Activated naive CD4-positive, alpha-beta T cell (primary cell): Measurements from ENCODE around the gene SPDYE16.
"Not testable (repeated sequence)": the region's sequence is repeated elsewhere in the genome, so short reads cannot be mapped to it uniquely, and the experiment has no call there.

Experiments used
- DNase-seq, 4 experiments: peaks; one replicate each; lab custom pipeline; 2025; lab: John Stamatoyannopoulos, UW

The SPDYE16 gene, protein sequence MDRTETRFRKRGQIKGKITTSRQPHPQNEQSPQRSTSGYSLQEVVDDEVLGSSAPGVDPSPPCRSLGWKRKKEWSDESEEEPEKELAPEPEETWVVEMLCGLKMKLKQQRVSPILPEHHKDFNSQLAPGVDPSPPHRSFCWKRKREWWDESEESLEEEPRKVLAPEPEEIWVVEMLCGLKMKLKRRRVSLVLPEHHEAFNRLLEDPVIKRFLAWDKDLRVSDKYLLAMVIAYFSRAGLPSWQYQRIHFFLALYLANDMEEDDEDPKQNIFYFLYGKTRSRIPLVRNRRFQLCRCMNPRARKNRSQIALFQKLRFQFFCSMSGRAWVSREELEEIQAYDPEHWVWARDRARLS

DNA sequence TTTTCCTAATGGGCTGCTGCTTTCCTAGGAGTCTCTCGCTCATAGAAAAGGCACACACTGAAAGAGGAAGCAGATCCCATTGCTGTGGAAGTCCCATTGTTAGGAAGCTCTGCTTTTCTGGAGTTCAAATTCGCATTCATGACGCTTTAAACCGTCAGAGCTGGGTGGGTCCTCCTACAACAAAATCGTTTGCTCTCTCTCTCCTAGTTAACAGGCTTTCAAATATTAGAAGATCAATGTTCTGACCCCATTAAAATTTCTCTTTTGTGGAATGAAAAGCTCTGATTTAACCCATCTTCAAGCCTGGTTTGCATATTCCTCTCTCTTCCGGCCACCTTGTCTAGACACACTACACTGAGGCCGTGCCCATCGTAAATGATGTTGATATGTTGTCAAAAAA, at the start of gene SPDYE16:
SPDYE16 (minus strand) TSS at position 101 of the 400 bp plus-strand sequence. CDS start 1,838 bp downstream, outside the sequence.
- DNase-seq: not testable (repeated sequence)

DNA sequence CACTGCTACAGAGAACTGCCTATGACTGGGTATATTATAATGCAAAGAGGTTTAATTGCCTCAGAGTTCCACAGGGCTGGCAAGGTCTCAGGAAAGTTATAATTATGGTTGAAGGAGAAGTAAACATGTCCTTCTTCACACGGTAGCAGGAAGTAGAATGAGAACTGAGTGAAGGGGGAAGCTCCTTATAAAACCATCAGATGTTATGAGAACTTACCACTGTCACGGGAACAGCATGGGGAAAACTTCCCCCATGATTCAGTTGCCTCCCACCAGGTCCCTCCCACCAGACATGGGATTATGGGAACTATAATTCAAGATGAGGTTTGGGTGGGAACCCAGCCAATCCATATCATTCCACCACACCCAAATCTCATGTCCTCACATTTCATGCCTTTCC, 49.6 kb upstream of the SPDYE16 start:
- not testable (repeated sequence) for DNase-seq

DNA sequence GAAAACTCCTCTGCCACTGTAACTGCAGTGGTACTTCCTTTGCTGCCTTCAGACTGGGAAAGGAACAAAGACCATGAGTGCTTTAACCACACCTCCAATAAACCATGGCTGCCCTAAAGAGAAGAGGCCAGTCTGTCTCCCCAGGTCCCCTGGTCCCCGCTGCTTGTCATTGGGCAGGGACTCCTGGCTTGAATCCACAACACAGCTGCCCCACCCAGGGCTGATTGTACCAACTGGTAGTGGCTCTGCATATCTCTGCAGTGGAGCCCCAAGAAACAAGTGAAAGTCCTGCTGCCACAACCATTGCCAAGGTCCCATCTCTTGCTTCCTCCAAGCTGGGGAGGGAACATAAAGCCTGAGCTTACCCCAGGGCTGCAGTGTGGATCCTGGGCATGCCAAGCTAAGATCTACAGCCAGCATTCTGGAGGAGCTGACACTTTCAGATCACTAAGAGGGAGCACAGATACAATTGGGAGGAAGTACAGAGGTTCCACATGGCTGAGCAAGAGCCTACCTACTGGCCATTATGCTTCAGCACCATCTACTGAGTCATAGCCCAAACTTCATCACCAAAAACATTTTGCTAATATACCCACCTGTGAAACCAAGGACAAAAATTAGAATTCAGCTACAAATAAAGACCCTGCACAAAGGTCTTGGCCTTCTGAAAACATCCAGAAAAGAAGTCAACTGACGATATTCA, 48.7 kb upstream of the SPDYE16 start:
- not testable (repeated sequence) for DNase-seq

DNA sequence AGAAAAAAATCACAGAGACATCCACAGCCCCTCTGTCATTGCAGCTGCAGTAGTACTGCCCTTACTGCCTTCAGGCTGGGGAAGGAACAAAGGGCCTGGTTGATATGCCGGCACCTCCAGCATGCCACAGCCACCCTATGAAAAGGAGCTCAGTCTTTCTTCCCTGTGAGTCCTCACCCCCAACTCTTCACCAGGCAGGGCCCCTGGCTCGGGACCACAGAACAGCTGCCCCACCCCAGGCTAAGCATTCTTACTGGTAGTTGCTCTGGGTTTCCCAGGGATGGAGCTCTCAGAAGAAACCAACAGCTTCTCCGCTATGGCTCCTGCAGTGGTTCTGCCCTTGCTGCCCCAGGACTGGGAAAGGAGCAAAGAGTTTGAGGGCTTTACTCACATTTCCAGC, 47.9 kb upstream of the SPDYE16 start:
- not testable (repeated sequence) for DNase-seq

DNA sequence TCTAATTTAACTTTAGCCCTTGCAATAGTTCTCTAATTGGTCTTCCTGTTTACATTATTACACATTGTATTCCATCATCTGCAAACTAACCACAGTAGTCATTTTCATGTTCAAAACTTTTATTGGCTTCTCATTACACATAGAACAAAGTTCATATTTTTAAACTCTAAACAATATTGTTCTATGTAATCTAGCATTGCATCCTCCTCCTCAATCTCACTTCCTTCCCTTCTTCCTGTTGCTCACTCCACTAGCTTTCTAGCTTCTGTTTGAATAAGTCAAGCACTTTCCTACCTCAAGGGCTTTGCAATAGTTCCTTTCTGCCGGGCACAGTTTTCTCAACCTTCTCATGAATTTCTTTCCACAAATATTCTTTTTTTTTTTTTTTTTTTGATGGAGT, 45.5 kb upstream of the SPDYE16 start:
- not testable (repeated sequence) for DNase-seq

DNA sequence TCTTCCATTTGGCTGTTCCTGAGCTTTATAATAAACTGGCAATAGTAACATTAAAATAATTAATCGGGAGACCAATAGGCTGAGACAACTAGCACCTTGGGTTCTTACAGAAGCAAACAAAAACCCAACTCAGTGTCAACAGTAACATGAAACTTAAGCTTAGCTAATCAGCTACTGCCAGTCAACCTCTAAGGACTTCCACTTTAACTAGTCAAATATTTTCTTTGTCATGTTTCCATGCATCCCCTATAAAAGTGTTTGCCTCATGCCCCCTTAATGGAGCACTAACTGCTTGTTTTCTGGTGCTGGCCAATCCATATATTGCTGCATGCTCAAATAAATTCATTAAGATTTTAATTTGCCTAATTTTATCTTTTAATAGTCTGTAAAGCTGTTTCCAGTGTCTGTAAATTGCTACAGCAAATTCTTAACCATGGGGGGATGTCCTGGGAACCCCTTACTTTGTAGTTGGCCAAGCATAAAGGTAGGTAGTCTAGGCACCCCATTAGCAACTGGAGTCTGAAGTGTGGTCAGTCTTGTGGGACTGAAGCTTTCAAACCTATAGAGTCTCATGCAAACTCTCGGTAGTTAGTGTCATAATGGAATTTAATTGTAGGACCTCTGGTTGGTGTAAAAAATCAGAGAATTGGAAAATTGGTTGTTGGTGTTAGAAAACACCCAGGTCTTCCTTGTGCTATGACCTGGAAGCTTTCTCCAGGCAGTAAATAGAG, 43.7 kb upstream of the SPDYE16 start:
- DNase-seq: not testable (repeated sequence)

DNA sequence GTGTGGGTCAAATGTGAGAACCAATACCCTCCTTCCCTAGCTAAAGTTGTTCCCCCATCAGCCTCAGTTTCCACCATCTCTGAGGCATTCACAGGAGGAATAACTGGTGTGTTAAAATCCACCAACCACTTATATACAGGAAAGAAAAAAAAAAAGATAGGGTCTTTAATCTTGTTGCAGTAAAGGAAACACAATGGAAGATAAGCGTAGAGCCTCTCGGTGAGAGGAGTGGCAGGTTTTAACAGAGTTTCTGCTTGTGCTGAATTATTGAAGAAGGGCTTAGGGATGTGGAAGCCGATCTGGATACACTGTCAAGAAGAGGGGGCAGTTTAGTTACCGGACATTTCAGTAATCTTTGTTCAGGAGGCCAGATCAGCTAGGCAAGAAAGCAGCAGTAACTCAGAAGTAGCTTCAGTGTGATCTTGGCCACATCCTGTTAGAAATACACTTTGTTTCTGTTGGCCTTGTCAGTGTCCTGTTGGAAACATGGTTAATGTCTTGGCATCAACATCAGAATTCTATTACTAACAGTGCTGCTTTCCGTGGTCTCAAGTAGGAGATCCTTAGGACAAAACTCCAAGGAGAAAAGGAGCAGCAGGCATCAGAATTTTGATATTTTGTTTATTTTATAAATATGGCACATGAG, 40.7 kb upstream of the SPDYE16 start:
- not testable (repeated sequence) for DNase-seq

DNA sequence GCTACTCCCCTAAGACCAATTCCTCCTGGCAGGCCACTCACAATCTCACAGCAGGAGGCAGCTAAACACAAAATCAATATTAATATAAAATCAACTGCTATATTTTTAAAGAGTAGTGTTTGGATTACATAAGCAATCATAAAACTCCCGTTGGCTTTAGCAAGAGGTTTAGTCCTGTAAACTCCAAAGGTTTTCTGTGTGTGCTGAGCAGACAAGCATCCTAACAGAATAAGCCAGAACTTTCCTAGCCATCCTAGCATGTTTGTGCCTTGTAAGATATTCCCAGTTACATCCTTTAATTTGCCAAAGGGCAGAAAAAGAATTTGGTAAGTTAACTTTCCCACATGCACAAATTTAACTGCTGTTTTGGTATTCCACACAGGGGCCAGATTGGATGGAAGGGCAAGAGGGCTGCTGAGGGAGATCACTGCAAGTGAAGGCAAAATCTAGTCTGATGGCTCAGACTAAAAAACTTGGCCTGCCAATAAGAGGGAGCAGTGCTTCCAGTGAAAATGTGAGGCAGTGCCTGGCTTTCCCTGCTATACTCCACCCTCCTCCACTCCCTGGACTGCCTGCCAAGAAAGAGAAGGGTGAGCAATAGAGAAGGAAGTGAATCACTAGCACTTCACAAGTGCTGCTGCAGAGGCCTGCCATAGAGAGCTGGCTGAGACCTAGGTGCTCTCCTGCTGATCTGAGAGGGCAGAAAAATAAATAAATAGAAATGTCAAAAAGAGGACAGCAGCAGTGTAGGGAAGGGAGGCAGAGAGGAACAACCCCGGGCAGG, 39.9 kb upstream of the SPDYE16 start:
- DNase-seq: not testable (repeated sequence)

DNA sequence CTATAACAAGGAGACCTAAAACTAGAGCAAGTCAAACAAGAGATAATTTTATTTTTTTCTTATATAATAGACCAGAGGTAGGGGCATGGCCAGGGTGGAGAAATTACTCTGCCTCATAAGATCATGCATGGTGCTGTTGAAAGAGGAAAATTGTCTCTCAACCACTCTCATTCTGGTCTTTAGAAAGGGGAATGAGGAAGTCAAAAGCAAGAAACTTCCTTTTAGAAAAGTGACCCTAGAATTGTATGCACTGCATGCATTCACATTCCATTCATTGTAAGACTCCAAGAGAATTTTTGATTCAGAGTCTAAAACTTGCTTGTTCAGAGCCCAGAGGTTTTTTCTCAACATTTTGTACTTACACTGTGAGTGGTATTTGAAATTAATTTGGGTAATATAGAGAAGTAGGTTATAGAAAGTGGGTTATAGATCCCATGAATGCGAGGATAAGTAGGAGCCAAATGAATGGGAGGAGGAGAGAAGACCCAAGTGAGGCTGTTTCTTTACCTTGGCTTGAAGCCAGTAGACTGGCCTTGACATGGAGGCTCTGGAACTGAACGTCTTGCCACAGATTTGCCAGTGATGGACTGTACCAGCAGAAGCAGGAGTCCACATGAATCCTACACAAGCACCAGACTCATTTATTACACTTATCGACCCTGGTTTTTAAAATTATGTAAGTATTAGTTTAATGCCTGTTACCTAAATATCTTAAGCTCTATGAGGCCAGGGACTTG, 33.0 kb upstream of the SPDYE16 start:
- DNase-seq: not testable (repeated sequence)

DNA sequence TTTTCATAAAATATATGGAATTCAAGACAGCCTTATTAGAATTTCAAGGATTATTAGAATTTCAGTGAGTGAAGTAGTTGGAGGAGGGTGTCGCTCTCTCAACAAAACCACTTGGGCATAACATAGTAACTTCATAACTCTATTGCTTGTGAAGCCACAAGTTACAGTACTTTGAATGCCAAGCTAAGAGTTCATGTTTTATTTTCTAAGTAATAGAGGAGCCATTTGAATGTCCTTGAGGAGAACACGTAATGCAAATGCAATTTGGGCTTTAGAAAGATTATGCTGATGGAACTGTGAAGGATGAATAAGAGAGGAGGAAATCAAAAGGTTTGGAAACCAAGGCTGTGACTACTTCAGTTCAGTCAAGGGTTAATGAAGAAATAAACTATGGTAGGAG, 32.3 kb upstream of the SPDYE16 start:
- DNase-seq: not testable (repeated sequence)

DNA sequence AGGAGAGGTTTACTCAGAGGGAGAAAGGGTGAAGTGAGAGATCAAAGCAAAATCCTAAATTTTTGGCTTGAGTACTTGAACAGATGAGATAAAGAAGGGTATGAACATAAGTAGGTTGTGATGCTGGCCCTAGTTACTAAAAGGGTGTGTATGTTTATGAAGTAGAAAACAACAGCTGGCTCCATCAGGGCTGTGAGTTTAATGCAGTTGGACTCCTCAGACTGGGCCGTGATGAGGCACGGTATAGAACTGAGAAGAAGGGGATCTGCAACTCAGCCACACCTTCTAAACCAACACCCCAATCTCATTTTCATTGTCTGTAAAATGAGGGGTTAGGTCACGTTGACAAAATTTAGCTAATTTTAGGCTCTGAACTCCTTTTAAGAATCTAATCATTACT, 29.2 kb upstream of the SPDYE16 start:
- not testable (repeated sequence) for DNase-seq

DNA sequence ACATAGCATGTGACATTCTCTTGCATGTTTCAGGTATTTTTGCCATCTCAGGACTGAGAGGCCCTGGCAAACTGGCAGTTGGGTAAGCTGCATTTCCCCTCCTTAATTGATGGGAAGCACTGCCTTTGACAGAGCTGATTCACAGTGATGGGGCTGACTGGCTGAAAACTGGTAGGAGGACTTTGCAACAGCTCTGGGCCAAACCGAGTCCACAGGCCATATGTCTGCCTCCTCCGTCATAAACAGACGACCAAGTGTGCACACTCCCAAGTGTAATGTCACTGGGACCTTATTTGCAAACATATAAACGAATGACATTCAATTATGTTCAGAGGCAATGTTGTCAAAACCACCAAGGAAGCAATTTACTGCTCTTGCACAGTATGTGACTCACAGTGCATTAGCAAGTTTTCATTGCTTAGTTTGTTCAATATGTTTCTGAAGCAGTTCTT, 27.3 kb upstream of the SPDYE16 start:
- DNase-seq: not testable (repeated sequence)

DNA sequence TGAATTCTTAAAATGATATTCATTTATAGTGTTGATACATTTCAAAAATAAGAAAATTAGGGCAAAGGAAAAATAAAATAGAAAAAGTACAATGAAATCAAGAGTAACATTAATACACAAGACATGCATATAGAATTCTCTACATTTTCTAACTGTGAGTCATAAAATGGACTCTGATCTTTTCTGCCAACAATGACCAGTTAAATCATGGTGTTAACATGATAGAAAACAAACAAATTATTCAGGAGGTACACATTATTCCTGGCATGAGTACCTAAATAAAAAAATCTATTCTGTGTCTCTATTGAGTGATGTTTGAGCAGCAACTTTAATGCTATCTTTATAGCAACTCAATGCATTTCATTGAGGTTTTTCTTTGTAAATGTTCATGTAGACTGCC, 25.6 kb upstream of the SPDYE16 start:
- DNase-seq: not testable (repeated sequence)

DNA sequence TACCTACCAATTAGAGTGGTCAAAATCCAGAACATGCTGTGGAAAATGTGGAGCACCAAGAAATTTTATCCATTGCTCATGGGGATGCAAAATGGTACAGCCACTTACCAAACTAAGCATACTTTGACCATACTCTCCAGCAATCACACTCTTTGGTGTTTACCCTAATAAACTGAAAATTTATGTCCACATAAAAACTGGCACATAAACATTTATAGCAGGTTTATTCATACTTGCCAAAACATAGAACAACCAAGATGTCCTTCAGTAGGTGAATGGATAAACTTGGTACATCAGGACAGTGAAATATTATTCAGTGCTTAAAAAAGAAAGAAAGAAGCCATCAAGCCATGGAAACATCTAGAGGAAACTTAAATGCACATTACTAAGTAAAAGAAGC, 24.7 kb upstream of the SPDYE16 start:
- not testable (repeated sequence) for DNase-seq

DNA sequence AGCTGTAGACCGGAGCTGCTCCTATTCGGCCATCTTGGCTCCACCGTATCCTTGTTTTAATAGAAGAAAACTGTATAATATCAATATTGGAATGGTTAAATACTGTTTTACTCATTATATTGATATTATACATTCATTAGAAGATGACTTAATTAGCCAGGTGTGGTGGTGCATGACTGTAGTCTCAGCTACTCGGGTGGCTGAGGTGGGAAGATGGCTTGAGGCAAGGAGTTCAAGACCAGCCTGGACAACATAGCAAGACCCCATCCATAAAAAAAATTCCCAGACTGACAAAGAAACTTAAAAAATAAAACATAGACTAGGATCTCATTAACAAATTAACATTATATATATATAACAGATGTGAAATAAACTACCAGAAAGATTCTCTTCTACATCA, 24.2 kb upstream of the SPDYE16 start:
- DNase-seq: not testable (repeated sequence)

DNA sequence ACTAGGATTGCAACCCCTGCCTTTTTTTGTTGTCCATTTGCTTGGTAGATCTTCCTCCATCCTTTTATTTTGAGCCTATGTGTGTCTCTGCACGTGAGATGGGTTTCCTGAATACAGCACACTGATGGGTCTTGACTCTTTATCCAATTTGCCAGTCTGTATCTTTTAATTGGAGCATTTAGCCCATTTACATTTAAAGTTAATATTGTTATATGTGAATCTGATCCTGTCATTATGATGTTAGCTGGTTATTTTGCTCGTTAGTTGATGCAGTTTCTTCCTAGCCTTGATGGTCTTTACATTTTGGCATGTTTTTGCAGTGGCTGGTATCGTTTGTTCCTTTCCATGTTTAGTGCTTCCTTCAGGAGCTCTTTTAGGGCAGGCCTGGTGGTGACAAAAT, 21.9 kb upstream of the SPDYE16 start:
- DNase-seq: not testable (repeated sequence)

DNA sequence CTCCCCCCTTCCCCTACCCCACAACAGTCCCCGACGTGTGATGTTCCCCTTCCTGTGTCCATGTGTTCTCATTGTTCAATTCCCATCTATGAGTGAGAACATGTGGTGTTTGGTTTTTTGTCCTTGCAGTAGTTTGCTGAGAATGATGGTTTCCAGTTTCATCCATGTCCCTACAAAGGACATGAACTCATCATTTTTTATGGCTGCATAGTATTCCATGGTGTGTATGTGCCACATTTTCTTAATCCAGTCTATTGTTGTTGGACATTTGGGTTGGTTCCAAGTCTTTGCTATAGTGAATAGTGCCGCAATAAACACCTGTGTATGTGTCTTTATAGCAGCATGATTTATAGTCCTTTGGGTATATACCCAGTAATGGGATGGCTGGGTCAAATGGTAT, 18.2 kb upstream of the SPDYE16 start:
- DNase-seq: not testable (repeated sequence)

DNA sequence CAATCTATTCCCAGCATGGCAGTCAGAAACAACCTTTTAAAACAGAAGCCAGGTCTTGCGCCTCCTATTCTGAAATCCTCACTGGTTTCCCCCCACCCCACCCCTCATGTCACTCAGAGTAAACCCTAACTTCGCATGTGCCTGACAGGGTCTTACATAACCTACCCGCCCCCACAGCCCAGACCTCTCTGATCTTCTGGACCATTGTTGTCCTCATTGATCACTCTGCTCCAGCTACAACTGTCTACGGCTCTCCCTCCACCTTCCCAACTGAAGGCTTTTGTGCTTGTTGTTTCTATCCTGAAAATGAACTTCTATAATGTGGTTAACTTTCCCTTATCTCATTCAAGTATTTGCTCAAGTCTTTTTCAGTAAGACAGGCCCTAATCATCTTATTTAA, 17.1 kb upstream of the SPDYE16 start:
- not testable (repeated sequence) for DNase-seq

DNA sequence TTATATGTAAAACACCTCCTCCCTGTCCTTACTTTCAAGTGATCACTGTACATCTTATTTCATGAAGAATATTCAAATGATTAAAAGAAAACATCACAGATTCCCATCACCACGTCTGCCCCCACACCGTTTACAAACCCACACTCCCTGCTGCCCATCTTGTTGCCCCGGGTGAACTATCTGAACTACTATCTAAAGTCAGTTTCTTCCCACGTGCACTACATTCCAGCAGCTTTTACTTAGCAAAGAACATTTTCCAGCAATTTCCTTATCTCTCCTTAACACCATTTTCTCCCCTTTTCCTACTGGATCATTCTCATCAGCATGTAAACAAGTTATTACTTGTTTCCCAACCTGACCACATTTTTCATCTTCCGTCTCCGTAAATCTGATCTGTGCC, 16.6 kb upstream of the SPDYE16 start:
- DNase-seq: not testable (repeated sequence)

DNA sequence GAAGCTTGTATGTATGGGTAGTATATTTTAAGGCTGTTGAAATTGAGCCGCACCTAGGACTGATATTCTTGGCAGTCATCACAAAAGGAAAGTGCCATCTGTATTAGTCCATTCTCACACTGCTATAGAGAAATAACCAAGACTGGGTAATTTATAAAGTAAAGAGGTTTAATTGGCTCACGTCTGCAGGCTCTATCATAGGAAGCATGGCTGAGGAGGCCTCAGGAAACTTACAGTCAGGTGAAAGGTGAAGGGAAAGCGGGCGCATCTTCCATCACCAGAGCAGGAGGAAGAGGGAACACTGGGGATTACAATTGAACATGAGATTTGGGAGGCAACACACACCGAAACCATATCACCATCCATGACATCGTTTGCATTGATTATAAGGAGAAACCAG, 8.9 kb upstream of the SPDYE16 start:
- not testable (repeated sequence) for DNase-seq
